Mucosa of descending colon (tissue), 3 donors: ENCODE data around the gene CACNA2D2. TPM values are rescaled to one million over a fixed set of nuclear protein-coding genes. Genes with fewer than 3 reads are reported as not detected.

Experiments
- ATAC-seq: fragments of 200-7000 bp; cut with Tn5 transposase; one replicate; pipeline ENCODE4 v1.9.1; 2020; ENCODE audit warnings: mild to moderate bottlenecking, moderate library complexity
- DNase-seq, 3 donors: peaks; one replicate each; pipeline ENCODE4 v3.0.0-alpha.2; 2020
- H3K36me3 ChIP-seq: fragments of 200-600 bp; one replicate; pipeline ENCODE4 v1.8.0; 2021; ENCODE audit warnings: low read depth, mild to moderate bottlenecking
- H3K4me1 ChIP-seq: fragments of 200-600 bp; one replicate; pipeline ENCODE4 v1.8.0; 2021; ENCODE audit warnings: low read depth, mild to moderate bottlenecking
- H3K4me3 ChIP-seq: fragments of 200-600 bp; one replicate; pipeline ENCODE4 v1.8.0; 2021; ENCODE audit warnings: mild to moderate bottlenecking
- H3K9me3 ChIP-seq: fragments of 200-600 bp; one replicate; pipeline ENCODE4 v1.8.0; 2021; ENCODE audit warnings: mild to moderate bottlenecking
- intact Hi-C, 2 donors: fragments of 100-400 bp; cut with DNase I in 1 of 2; cut with micrococcal nuclease in 1 of 2; formaldehyde crosslinking; loops; one replicate each; pipeline versions ENCODE4 v1.11.0 to v1.11.1; 2022; cut with DNase I, micrococcal nuclease
- total RNA-seq, 3 donors: library from RNA; stranded (reverse); fragmentation: NEBNext Ultra II Directional in 2 of 3; extraction: Animal tissue kit (Norgen Biotek cat#: 25700) in 2 of 3; gene quantifications; one replicate each; pipeline versions ENCODE4 v1.2.1 to v1.2.4, GENCODE V29; 2021 to 2023
- TF ChIP-seq, protein P1 (sequence below): fragments of 200-600 bp; IDR thresholded peaks from one replicate; pipeline ENCODE4 v1.8.0; 2022; ENCODE audit warnings: antibody characterized with exemption, mild to moderate bottlenecking
- donor health status: DM: no; HTN: no; CAD: no; lungs with moderate emphysema.
- donor health status: DM: no; HTN: no; CAD: no.
- donor health status: DM: no; HTN: yes; CAD: no.

The CACNA2D2 gene
- total RNA-seq, 3 donors from 2014 or later = 1.5 to 4.9 (median 3.8) TPM

- ATAC-seq = no peak
- DNase-seq = no peak
- Histone ChIP-seq H3K4me1 (no peaks in the 10 kb centered on the region), H3K9me3 (no peaks in the 10 kb centered on the region), H3K4me3 (no peak overlapping the region), H3K36me3 (no peaks in the 10 kb centered on the region)
- intact Hi-C loops = no loop called here
- TF ChIP-seq, protein P1, sequence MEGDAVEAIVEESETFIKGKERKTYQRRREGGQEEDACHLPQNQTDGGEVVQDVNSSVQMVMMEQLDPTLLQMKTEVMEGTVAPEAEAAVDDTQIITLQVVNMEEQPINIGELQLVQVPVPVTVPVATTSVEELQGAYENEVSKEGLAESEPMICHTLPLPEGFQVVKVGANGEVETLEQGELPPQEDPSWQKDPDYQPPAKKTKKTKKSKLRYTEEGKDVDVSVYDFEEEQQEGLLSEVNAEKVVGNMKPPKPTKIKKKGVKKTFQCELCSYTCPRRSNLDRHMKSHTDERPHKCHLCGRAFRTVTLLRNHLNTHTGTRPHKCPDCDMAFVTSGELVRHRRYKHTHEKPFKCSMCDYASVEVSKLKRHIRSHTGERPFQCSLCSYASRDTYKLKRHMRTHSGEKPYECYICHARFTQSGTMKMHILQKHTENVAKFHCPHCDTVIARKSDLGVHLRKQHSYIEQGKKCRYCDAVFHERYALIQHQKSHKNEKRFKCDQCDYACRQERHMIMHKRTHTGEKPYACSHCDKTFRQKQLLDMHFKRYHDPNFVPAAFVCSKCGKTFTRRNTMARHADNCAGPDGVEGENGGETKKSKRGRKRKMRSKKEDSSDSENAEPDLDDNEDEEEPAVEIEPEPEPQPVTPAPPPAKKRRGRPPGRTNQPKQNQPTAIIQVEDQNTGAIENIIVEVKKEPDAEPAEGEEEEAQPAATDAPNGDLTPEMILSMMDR = no peak
These were observed 28.1 kb downstream of the CACNA2D2 start for GRCh38 chr3:50475348-50475747.

GRCh38 chr3:50474717-50475116 is 28.7 kb downstream of the CACNA2D2 start:
- intact Hi-C loops = no loop called here
- Histone ChIP-seq H3K4me1 (no peaks in the 10 kb centered on the region), H3K4me3 (no peak overlapping the region), H3K36me3 (no peaks in the 10 kb centered on the region), H3K9me3 (no peaks in the 10 kb centered on the region)
- DNase-seq (no peak), ATAC-seq (no peak)
- TF ChIP-seq, protein P1 = no peak

- Histone ChIP-seq H3K4me3 (no peak overlapping the region), H3K9me3 (no peaks in the 10 kb centered on the region), H3K4me1 (no peaks in the 10 kb centered on the region), H3K36me3 (no peaks in the 10 kb centered on the region)
- DNase-seq (no peak), ATAC-seq (no peak)
- intact Hi-C loops = no loop called here
- TF ChIP-seq, protein P1 = no peak
These were observed 29.7 kb downstream of the CACNA2D2 start for GRCh38 chr3:50473768-50474167.

DNA sequence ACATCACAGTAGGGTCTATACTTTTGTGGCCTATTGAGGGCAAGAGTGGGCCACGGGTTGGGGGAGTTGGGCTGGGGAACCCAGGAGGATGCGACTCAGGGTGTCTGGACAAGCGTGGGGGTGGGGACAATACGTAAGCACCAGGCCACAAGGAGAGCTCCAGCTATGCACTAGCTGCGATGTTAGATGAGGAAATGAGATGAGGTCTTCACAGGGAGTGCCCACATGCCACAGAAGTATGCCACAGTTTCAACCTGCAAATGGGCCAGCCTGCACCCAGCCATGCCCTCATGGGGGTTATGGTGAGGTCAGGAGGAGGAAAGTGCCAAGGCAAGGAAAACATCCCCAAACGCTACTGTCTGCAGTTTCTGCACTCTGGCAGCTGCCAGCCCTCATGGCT is 30.5 kb downstream of the CACNA2D2 start:
- intact Hi-C loops = no loop called here
- Histone ChIP-seq H3K9me3 (no peaks in the 10 kb centered on the region), H3K4me3 (no peak overlapping the region), H3K36me3 (no peaks in the 10 kb centered on the region), H3K4me1 (no peaks in the 10 kb centered on the region)
- TF ChIP-seq, protein P1 = no peak
- DNase-seq = no peak
- ATAC-seq = no peak

DNA sequence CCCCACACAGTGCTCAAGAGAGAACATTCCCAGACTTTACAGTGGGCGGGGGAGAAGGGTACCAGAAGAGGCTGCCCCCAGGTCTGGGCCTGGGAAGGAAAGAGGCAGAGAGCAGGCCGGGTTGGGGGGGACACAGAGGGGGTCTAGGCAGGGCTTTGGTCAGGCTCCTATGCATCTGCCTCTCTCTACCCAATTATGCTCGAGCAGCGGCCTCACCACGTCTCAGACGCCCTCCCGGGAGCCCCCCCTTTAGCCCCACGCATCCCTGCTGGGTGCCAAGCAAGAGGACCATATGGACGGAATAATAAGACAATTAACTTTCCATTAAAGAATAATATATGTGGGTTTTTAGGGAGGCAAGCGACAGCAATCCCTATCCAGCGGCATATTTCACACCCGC is 32.8 kb downstream of the CACNA2D2 start:
- H3K4me3 ChIP-seq = no peak overlapping the region
- no peaks in the 10 kb centered on the region for H3K9me3 ChIP-seq
- intact Hi-C loops = no loop called here
- no peaks in the 10 kb centered on the region for H3K36me3 ChIP-seq
- DNase-seq (no peak), ATAC-seq (no peak)
- H3K4me1 ChIP-seq = no peaks in the 10 kb centered on the region
- TF ChIP-seq, protein P1 = no peak

GRCh38 chr3:50467919-50468318 is 35.5 kb downstream of the CACNA2D2 start:
- H3K4me3 ChIP-seq = no peak overlapping the region
- no peaks in the 10 kb centered on the region for H3K4me1 ChIP-seq
- DNase-seq = no peak
- TF ChIP-seq, protein P1 = no peak
- no peaks in the 10 kb centered on the region for H3K9me3 ChIP-seq
- ATAC-seq = no peak
- intact Hi-C loops = no loop called here
- H3K36me3 ChIP-seq = no peaks in the 10 kb centered on the region
